HG02852 (cell line): ENCODE data around the gene GP9.
"Not testable (repeated sequence)": the region's sequence is repeated elsewhere in the genome, so short reads cannot be mapped to it uniquely, and the experiment has no call there.

ENCODE experiments used
- ATAC-seq: cut with Tn5 transposase; IDR thresholded peaks from one replicate; pipeline ENCODE4 v1.9.1; 2021; ENCODE audit warnings: mild to moderate bottlenecking, moderate library complexity; ENCODE audit not compliant: unreplicated experiment

GP9 gene

GRCh38 chr3:129106866-129107565, 46.4 kb downstream of the GP9 start:
- ATAC-seq: no peak

- ATAC-seq: no peak
Observed at GRCh38 chr3:129107793-129108192, 47.2 kb downstream of the GP9 start.

DNA sequence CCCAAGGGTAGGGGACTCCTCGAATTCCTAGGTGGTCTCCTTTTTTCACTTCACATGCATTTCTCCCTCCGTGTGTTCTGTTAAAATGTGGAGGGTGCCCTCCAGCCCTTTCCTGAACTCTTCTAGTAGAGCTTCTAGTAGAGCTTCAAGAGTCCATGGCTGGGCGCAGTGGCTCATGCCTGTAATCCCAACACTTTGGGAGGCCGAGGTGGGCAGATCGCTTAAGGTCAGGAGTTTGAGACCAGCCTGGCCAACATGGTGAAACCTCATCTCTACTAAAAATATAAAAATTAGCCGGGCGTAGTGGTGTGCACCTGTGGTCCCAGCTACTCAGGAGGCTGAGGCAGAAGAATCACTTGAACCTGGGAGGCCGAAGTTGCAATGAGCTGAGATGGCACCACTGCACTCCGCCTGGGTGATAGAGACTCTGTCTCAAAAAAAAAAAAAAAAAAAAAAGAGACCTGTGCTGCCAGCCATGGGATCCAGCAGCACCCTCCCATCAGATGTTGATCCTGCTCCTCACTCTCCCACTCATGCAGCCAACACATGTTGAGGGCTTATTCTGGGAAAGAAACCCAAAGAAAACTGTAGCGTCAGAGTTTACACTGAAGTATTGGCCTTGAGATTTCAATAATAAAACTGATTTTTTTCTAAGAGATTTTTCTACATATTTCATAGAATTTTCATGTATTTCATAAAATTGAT, 50.6 kb downstream of the GP9 start:
- ATAC-seq: not testable (repeated sequence)
